OCI-LY7 (cell line): Measurements from ENCODE around the gene PRDM5. TPM values are rescaled to one million over a fixed set of nuclear protein-coding genes. Genes with fewer than 3 reads are reported as not detected.

Experiments used
- BruUV-seq: library from RNA; stranded (reverse); fragments of 400-500 nt; replicated peaks from 2 replicates; lab custom pipeline; 2021; lab: Mats Ljungman, UMichigan
- CTCF ChIA-PET: fragments of 300-600 bp; sonication (Branson Sonifier 250); formaldehyde crosslinking; loops from one replicate; lab custom pipeline; 2022; ENCODE audit warnings: antibody characterized with exemption; ENCODE audit not compliant: unreplicated experiment; lab: Charles Lee
- POLR2A ChIA-PET: fragments of 300-600 bp; sonication (Branson Sonifier 250); formaldehyde crosslinking; loops from one replicate; lab custom pipeline; 2022; ENCODE audit warnings: antibody characterized with exemption; lab: Charles Lee
- DNase-seq: peaks from one replicate; pipeline ENCODE4 v3.0.0-alpha.2; 2015; ENCODE audit warnings: low spot score
- H2AFZ ChIP-seq: fragments of 200-600 bp; sonication (generic), shearing (Covaris generic); 2 replicates; pipeline ENCODE4 v1.6.1; 2014; ENCODE audit warnings: mild to moderate bottlenecking, antibody characterized with exemption, low read length, moderate library complexity
- H3K27ac ChIP-seq: fragments of 200-600 bp; sonication (generic); 2 replicates; pipeline ENCODE4 v1.5.1; 2014; ENCODE audit warnings: mixed run types, low read depth, mild to moderate bottlenecking, moderate library complexity, low read length, inconsistent platforms; ENCODE audit not compliant: poor library complexity, severe bottlenecking
- H3K36me3 ChIP-seq: fragments of 200-600 bp; sonication (generic); 2 replicates; pipeline ENCODE4 v1.6.1; 2014; ENCODE audit warnings: mild to moderate bottlenecking, antibody characterized with exemption, low read length, moderate library complexity, mixed read lengths; ENCODE audit not compliant: insufficient read depth
- H3K4me1 ChIP-seq: fragments of 200-600 bp; sonication (generic); 2 replicates; pipeline ENCODE4 v1.5.1; 2014; ENCODE audit warnings: mild to moderate bottlenecking, low read length; ENCODE audit not compliant: insufficient read depth, poor library complexity, severe bottlenecking
- H3K4me2 ChIP-seq: fragments of 200-600 bp; sonication (generic); 2 replicates; pipeline ENCODE4 v1.6.1; 2014; ENCODE audit warnings: mild to moderate bottlenecking, low read length
- H3K4me3 ChIP-seq: fragments of 200-600 bp; sonication (generic); 2 replicates; pipeline ENCODE4 v1.5.1; 2014; ENCODE audit warnings: mild to moderate bottlenecking, low read depth, low read length; ENCODE audit not compliant: poor library complexity, severe bottlenecking
- H3K79me2 ChIP-seq: fragments of 200-600 bp; sonication (generic); 2 replicates; pipeline ENCODE4 v1.6.1; 2016; ENCODE audit warnings: low read depth, mild to moderate bottlenecking, low read length, moderate library complexity, mixed read lengths; ENCODE audit not compliant: insufficient read depth
- H3K9me2 ChIP-seq: fragments of 200-600 bp; sonication (generic); 2 replicates; pipeline ENCODE4 v1.6.1; 2016; ENCODE audit warnings: mild to moderate bottlenecking, low read length, mixed read lengths; ENCODE audit not compliant: insufficient read depth
- H3K9me3 ChIP-seq: fragments of 200-600 bp; sonication (generic); 2 replicates; pipeline ENCODE4 v1.6.1; 2014; ENCODE audit warnings: mild to moderate bottlenecking, mixed run types, low read length, mixed read lengths
- H4K20me1 ChIP-seq: fragments of 200-600 bp; sonication (generic); 2 replicates; pipeline ENCODE4 v1.6.1; 2014; ENCODE audit warnings: mild to moderate bottlenecking, antibody characterized with exemption, low read length, moderate library complexity, mixed read lengths; ENCODE audit not compliant: insufficient read depth
- EZH2phosphoT487 ChIP-seq: fragments of 200-600 bp; sonication (generic); IDR thresholded peaks from 2 replicates; pipeline ENCODE4 v1.6.1; 2018; ENCODE audit warnings: low read depth, borderline replicate concordance, mild to moderate bottlenecking, mixed run types, antibody characterized with exemption, low read length, moderate library complexity, mixed read lengths
- intact Hi-C: fragments of 100-400 bp; cut with micrococcal nuclease; formaldehyde crosslinking; loops from one replicate; pipeline ENCODE4 v1.10.0; 2022; ENCODE audit not compliant: unreplicated experiment
- total RNA-seq, 2 experiments: library from RNA; depleted of rRNA in 1 of 2; stranded (reverse); fragments of >200 nt in 1 of 2; shearing (Covaris generic) in 1 of 2; gene quantifications; 2 replicates each; pipeline ENCODE4 v1.2.3, GENCODE V29; 2014 to 2022
- TF ChIP-seq, protein P1 (sequence below): fragments of 200-600 bp; sonication (generic); conservative IDR thresholded peaks from 2 replicates; pipeline ENCODE4 v1.5.1; 2014; ENCODE audit warnings: mild to moderate bottlenecking, antibody characterized with exemption, low read length, moderate library complexity, mixed read lengths

PRDM5 gene
- total RNA-seq, 2 experiments from 2014 or later: 0.22 to 0.76 TPM

DNA sequence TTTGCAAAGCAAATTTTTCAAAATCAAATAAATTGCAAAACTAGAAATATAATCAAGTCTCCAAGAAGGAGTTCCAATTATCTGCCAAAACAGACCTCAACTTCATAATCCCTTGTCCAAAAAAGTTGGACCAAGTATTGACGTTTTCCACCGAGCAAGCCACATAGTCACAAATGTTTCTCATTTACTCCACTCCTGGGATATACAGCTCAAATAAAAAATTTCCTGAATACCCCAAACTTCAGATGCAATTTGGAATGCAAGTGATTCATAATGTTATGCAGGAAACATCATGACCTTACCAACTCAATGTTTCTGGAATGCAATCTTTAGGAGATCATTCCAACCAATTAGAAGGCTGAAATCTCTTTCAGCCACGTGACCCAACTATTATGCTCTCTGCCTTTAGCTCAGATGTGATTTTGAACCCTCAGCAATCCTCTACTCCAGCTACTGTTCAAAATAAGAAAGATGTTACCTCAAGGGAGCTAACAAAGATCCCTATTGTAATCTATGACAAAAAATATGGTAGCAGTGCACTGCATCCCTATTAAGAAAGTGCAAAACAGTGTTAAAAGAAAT lies 72.4 kb downstream of the PRDM5 start:
- no TSS peak for BruUV-seq
- no peak for DNase-seq
- CTCF ChIA-PET: no interaction called here

DNA sequence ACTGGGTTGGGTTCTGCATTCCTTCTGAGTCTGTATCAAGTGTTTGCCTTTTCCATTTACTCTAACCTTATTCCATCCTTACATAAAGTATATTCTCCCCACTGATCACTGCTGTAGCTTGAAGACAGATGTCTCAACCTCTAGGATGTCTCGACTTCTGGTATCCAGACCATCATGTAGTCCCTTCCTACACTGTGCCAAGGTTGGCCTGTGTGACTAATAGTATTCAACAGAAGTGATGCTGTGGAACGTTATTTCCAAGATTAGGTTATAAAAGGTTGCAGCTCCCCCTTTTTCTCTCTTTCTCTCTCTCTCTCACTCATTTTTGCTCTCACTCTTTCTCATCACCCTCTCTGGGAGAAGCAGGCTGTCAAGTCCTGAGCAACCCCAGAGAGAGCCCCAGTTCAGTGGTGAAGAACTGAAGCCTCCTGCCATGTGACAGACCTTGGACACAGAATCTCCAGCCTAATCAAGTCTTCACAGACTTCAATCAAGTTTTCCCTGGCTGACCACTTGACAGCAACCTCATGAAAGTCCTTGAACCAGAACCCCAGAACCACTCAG lies 75.4 kb downstream of the PRDM5 start:
- no TSS peak for BruUV-seq
- H3K79me2 ChIP-seq: no peaks in the 10 kb centered on the region
- H3K9me3 ChIP-seq: no peaks in the 10 kb centered on the region
- POLR2A ChIA-PET: interaction anchor here (0.6 to 2.7 kb wide), 2 partner anchors 9 to 90 kb away, joined by 3 to 12 read pairs; no protein-coding TSS in a partner anchor
- H4K20me1 ChIP-seq: no peaks in the 10 kb centered on the region
- no peak overlapping the region for H3K4me3 ChIP-seq
- no peak for TF ChIP-seq EZH2phosphoT487
- TF ChIP-seq, protein P1, sequence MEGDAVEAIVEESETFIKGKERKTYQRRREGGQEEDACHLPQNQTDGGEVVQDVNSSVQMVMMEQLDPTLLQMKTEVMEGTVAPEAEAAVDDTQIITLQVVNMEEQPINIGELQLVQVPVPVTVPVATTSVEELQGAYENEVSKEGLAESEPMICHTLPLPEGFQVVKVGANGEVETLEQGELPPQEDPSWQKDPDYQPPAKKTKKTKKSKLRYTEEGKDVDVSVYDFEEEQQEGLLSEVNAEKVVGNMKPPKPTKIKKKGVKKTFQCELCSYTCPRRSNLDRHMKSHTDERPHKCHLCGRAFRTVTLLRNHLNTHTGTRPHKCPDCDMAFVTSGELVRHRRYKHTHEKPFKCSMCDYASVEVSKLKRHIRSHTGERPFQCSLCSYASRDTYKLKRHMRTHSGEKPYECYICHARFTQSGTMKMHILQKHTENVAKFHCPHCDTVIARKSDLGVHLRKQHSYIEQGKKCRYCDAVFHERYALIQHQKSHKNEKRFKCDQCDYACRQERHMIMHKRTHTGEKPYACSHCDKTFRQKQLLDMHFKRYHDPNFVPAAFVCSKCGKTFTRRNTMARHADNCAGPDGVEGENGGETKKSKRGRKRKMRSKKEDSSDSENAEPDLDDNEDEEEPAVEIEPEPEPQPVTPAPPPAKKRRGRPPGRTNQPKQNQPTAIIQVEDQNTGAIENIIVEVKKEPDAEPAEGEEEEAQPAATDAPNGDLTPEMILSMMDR: no peak
- H3K27ac ChIP-seq: no peak overlapping the region
- H3K9me2 ChIP-seq: no peaks in the 10 kb centered on the region
- H3K4me1 ChIP-seq: no peaks in the 10 kb centered on the region
- intact Hi-C loops: no loop called here
- no peak overlapping the region; the same call in 1 of the 2 replicates for H2AFZ ChIP-seq
- no peak for DNase-seq
- CTCF ChIA-PET: no interaction called here
- no peak overlapping the region for H3K4me2 ChIP-seq
- H3K36me3 ChIP-seq: no peaks in the 10 kb centered on the region

More for the DNA sequence above, 72.4 kb downstream of the PRDM5 start:
- H3K4me3 ChIP-seq: no peak overlapping the region
- no peak overlapping the region for H2AFZ ChIP-seq
- no peaks in the 10 kb centered on the region for H3K79me2 ChIP-seq
- no peak overlapping the region for H3K4me2 ChIP-seq
- intact Hi-C loops: no loop called here
- no peak overlapping the region for H3K27ac ChIP-seq
- H3K36me3 ChIP-seq: no peaks in the 10 kb centered on the region
- POLR2A ChIA-PET: interaction anchor here (0.9 to 1.6 kb wide), 4 partner anchors 10 to 97 kb away, joined by 3 to 6 read pairs (median 4); no protein-coding TSS in a partner anchor
- TF ChIP-seq EZH2phosphoT487: no peak
- TF ChIP-seq, protein P1: no peak
- no peaks in the 10 kb centered on the region for H4K20me1 ChIP-seq
- H3K9me2 ChIP-seq: no peaks in the 10 kb centered on the region
- H3K9me3 ChIP-seq: no peaks in the 10 kb centered on the region
- H3K4me1 ChIP-seq: peaks cover 4% of the 10 kb centered on the region

DNA sequence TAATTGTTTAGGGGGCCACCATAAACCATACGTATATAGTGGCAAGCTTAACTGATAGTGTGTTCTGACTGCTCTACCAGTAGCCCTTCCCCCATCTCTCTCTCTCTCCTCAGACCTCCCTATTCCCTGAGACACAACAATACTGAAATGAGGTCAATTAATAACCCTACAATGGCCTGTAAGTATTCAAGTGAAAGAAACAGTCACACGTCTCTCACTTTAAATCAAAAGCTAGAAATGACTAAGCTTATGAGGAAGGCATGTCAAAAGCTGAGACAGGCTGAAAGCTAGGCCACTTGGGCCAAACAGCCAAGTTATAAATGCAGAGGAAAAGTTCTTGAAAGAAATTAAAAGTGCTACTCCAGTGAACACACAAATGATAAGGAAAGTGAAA lies 78.0 kb downstream of the PRDM5 start:
- Histone ChIP-seq H3K4me1 (no peaks in the 10 kb centered on the region), H3K79me2 (no peaks in the 10 kb centered on the region), H3K27ac (no peak overlapping the region), H3K4me2 (no peak overlapping the region), H4K20me1 (no peaks in the 10 kb centered on the region), H3K36me3 (no peaks in the 10 kb centered on the region), H3K9me2 (no peaks in the 10 kb centered on the region), H2AFZ (no peak overlapping the region), H3K9me3 (no peaks in the 10 kb centered on the region), H3K4me3 (no peak overlapping the region)
- no TSS peak for BruUV-seq
- intact Hi-C loops: no loop called here
- ChIA-PET POLR2A (interaction anchor here (0.6 to 1.7 kb wide), 8 partner anchors 10 to 134 kb away, joined by 3 to 7 read pairs (median 3); no protein-coding TSS in a partner anchor), CTCF (no interaction called here)
- no peak for TF ChIP-seq EZH2phosphoT487
- TF ChIP-seq, protein P1: no peak
- no peak for DNase-seq
